Pancreas (tissue), 10 donors: ENCODE results near the gene AK8. TPM values are rescaled to one million over a fixed set of nuclear protein-coding genes. Genes with fewer than 3 reads are reported as not detected.

ENCODE experiments used
- ATAC-seq, 4 donors: fragments of 200-7000 bp; cut with Tn5 transposase; one replicate each; pipeline versions ENCODE4 v1.8.0 to v1.9.1; 2020; ENCODE audit warnings: mild to moderate bottlenecking in 4 of 4, moderate library complexity in 4 of 4
- DNase-seq, 6 donors: peaks; one replicate each; pipeline ENCODE4 v3.0.0-alpha.2; 2020
- FAIRE-seq: peaks from 2 replicates; lab custom pipeline; 2012; peaks lifted over from hg19 to GRCh38; lab: Jason Lieb, UNC
- H3K27ac ChIP-seq, 4 donors: fragments of 200-600 bp; sonication (generic); 1 replicate in 3 of 4; 2 replicates in 1 of 4; pipeline versions ENCODE4 v1.5.0 to v1.8.0; 2020
- H3K27me3 ChIP-seq, 4 donors: fragments of 200-600 bp; one replicate each; pipeline ENCODE4 v1.8.0; 2021
- H3K36me3 ChIP-seq, 3 donors: fragments of 200-600 bp; sonication (generic) in 1 of 3; one replicate each; pipeline versions ENCODE4 v1.5.0 to v1.8.0; 2020 to 2021
- H3K4me1 ChIP-seq, 3 donors: fragments of 200-600 bp; one replicate each; pipeline ENCODE4 v1.8.0; 2021
- H3K4me3 ChIP-seq, 4 donors: fragments of 200-600 bp; sonication (generic) in 2 of 4; one replicate each; pipeline versions ENCODE4 v1.5.0 to v1.8.0; 2020 to 2021
- H3K9me3 ChIP-seq, 4 donors: fragments of 200-600 bp; one replicate each; pipeline ENCODE4 v1.8.0; 2021
- WGBS, 2 donors: extraction: QIAGEN DNeasy Blood & Tissue Kit; methylation state at CpG; one replicate each; pipeline ENCODE4 v1.1.7; 2013; 5-methylcytosine and 5-hydroxymethylcytosine counted together
- intact Hi-C, 3 donors: fragments of 100-400 bp; cut with DNase I; formaldehyde crosslinking; loops; one replicate each; pipeline versions ENCODE4 v1.11.1 to v1.14.2; 2022
- polyA plus RNA-seq, 2 donors: library from polyadenylated mRNA; stranded (reverse); fragments of 200-250 nt; gene quantifications; one replicate each; pipeline ENCODE4 v1.2.3, GENCODE V29; 2013
- total RNA-seq, 6 donors: library from RNA; stranded (reverse); fragmentation: NEBNext Ultra II Directional in 4 of 6; extraction: Animal tissue kit (Norgen Biotek cat#: 25700) in 4 of 6; gene quantifications; one replicate each; pipeline versions ENCODE4 v1.2.1 to v1.2.4, GENCODE V29; 2021 to 2023
- TF ChIP-seq, protein P1 (sequence below), 4 donors: fragments of 200-600 bp; sonication (generic) in 3 of 4; IDR thresholded peaks; one replicate each; pipeline versions ENCODE4 v1.5.0 to v1.8.0; 2021; ENCODE audit warnings: antibody characterized with exemption in 4 of 4
- donor health status: healthy with polysubstance abuse.
- donor health status: DM: no; HTN: no; CAD: no; lungs with moderate emphysema.
- donor health status: DM: no; HTN: no; CAD: no.
- donor health status: control.
- donor health status: control.
- donor health status: Bipolar disorder and iron deficiency.
- donor health status: DM: yes; HTN: yes; CAD: no.
- donor health status: DM: no; HTN: no; CAD: no.
- donor health status: DM: no; HTN: no; CAD: no.
- donor health status: DM: yes; HTN: yes; CAD: no.

Gene AK8
- total and polyA plus RNA-seq, 8 donors, result 0.19 to 1.0 (median 0.67) TPM

DNA sequence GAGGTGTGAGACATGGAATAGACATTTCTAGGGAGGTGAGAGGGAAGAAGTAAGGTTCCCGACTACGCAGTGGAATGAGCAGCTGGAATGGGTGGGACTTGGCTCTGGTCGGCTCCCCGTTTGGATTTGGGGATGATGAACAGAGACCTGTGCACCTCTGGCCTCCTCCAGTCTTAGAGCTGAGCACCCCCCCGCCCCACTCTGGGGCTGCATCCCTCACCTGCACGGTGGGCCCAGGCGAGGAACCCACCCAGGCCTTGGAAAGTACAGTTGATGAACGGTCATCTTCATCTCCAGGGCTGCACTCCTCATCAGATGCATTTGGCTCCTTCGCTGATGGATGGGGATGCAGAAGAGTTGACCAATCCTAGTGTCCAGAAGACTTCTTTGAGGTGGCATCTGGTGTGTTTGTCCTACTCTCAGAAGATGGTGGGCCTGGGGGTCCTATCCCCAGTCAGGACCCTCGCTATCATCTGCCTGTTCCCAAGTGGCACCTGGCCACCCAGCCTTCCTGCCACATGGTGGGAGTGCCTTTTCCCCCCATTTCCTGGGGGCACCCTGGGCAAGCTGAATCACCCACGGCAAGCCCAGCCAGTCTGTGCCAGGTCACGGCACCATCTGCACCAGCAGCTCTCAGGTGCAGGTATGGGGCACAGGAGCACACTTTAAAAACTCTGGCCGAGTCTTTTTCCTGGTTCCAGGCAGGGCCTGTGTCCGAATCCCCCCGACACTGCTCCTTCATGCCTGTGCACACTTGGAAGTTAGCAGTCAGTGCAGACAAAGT is 137.4 kb downstream of the AK8 start:
- TF ChIP-seq, protein P1, sequence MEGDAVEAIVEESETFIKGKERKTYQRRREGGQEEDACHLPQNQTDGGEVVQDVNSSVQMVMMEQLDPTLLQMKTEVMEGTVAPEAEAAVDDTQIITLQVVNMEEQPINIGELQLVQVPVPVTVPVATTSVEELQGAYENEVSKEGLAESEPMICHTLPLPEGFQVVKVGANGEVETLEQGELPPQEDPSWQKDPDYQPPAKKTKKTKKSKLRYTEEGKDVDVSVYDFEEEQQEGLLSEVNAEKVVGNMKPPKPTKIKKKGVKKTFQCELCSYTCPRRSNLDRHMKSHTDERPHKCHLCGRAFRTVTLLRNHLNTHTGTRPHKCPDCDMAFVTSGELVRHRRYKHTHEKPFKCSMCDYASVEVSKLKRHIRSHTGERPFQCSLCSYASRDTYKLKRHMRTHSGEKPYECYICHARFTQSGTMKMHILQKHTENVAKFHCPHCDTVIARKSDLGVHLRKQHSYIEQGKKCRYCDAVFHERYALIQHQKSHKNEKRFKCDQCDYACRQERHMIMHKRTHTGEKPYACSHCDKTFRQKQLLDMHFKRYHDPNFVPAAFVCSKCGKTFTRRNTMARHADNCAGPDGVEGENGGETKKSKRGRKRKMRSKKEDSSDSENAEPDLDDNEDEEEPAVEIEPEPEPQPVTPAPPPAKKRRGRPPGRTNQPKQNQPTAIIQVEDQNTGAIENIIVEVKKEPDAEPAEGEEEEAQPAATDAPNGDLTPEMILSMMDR (IDR thresholded peaks at IDR 0.05), result no peak
- peaks cover 0 to 6% (median 0%) of the 10 kb centered on the region in 4 donors for H3K27me3 ChIP-seq
- no peaks in the 10 kb centered on the region for H3K4me1 ChIP-seq
- H3K4me3 ChIP-seq, result no peak overlapping the region
- 85 to 86% methylated on average over 15 of the region's 15 CpGs for WGBS, 2 donors
- no peak for FAIRE-seq
- no peak for DNase-seq
- no peak for ATAC-seq
- no peaks in the 10 kb centered on the region for H3K9me3 ChIP-seq
- H3K36me3 ChIP-seq, result no peaks in the 10 kb centered on the region
- intact Hi-C loops, result no loop called here
- H3K27ac ChIP-seq, result no peak overlapping the region

DNA sequence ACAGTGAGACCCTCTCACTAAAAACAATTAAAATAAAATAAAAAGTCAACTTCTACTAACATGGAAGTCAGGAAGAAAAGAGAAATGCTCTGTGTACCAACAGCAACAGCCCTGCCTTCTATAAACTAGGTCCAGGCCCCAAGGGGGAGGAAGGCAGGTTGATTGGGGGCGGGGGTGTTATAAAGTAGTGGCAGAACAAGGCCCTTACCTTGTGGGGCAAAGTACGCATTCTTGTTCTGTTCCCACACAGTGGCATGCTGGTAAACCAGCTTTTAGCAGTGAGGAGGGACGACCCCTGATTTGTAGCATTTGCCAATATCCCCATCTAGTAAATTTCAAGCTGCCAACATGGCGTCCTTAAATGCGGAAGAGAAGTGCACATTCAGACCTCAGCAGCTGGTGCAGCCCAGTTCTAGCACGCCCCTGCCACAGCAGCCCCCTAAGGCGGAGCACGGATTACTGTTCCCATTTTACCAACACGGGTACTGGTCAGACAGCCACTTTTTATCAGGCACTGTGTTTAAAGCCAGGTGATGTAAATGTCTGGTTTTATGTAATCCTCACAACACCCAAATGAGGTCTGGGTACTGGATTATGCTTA is 138.3 kb downstream of the AK8 start:
- H3K4me1 ChIP-seq, result no peaks in the 10 kb centered on the region
- no peaks in the 10 kb centered on the region for H3K9me3 ChIP-seq
- H3K27ac ChIP-seq, result no peak overlapping the region
- no peaks in the 10 kb centered on the region for H3K36me3 ChIP-seq
- no peak for FAIRE-seq
- no peak overlapping the region for H3K4me3 ChIP-seq
- TF ChIP-seq, protein P1 (IDR thresholded peaks at IDR 0.05), result no peak
- DNase-seq, result no peak
- WGBS, 2 donors, result 90 to 94% methylated on average over 9 of the region's 9 CpGs
- intact Hi-C loops, result no loop called here
- peaks cover 0 to 6% (median 0%) of the 10 kb centered on the region in 4 donors for H3K27me3 ChIP-seq
- ATAC-seq, result no peak

DNA sequence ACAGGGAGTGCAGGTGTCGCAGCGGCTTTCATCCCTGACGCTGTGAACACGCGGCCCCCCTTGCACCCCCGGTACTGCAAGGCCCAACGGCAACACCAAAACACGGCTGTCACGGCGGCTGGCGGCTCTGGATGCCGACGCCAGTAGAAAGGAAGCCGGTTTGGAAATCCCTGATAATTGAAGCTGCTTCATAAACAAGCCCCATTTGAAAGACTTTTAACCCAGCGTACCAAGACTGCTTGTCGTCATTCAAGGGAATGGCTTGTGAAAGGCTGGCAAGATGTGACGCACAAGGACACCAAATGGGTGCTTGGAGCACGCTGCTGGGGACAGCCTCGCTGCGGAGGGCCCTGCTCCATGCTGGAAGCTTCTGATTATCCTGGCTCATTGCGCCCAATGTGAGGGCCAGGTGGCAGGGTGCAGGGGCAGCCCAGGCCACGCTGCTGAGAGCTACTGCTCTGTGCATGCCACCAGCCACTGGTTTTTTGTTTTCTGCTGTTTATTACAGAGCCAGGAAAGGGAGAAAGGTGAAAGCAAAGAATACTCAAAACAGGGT is 144.7 kb downstream of the AK8 start:
- no peak for ATAC-seq
- Histone ChIP-seq H3K36me3 (no peaks in the 10 kb centered on the region), H3K27me3 (no peaks in the 10 kb centered on the region), H3K9me3 (no peaks in the 10 kb centered on the region), H3K27ac (no peak overlapping the region), H3K4me1 (no peaks in the 10 kb centered on the region), H3K4me3 (no peak overlapping the region)
- TF ChIP-seq, protein P1 (IDR thresholded peaks at IDR 0.05), result no peak
- WGBS, 2 donors, result 65 to 69% methylated on average over 22 of the region's 22 CpGs
- intact Hi-C loops, result no loop called here
- no peak for FAIRE-seq
- DNase-seq, result no peak

DNA sequence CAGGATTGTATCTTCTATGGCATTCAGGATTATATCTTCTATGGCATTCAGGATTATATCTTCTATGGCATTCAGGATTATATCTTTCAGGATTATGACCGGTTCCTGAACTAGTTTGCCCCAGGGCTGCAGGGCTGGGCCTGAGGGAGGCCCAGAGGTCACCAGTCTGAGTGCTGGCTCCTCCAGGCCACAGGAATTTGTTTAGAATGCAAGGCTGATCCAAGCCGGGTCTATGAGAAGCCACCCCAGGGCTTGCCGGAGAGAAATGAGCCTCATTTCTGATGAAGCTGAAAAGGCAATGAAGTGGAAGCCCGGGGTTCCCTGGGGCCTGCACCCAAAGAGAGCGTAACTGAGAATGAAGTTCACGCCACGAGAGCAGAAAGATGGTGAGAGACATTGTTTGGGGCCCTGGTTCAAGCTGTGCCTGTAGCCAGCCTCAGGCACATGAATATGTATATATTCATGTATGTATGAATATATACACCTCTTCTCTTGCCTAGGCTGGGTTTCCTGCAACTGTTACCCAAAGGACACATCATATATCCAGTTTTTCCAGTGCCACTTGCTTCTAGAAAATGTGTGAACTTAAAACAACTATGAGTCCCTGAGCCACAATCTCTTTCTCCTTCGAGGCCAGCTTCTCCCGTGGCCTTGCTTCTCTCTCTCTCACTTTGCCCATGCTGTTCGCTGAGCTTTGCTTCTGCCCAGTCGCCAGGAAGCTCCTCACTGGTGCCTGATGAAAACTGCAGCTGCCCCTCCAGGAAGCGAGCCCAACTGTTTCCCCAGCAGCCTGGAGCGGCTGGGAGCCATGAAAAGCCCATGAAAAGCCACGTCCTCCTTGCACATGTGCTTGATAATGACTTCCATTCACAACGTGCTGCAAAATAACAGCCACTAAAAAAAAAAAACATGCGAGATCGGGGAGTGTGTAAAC is 145.5 kb downstream of the AK8 start:
- Histone ChIP-seq H3K27me3 (no peaks in the 10 kb centered on the region), H3K36me3 (no peaks in the 10 kb centered on the region), H3K9me3 (no peaks in the 10 kb centered on the region), H3K27ac (no peak overlapping the region), H3K4me3 (no peak overlapping the region), H3K4me1 (no peaks in the 10 kb centered on the region)
- DNase-seq, result no peak
- TF ChIP-seq, protein P1 (IDR thresholded peaks at IDR 0.05), result no peak
- no peak for FAIRE-seq
- 59 to 67% methylated on average over 17 of the region's 17 CpGs for WGBS, 2 donors
- intact Hi-C loops, result no loop called here
- no peak for ATAC-seq
